ENCODE results near the gene WDR27. TPM values are rescaled to one million over a fixed set of nuclear protein-coding genes. Genes with fewer than 3 reads are reported as not detected.

The WDR27 gene
- total and polyA plus RNA-seq, 10 of the 15 experiments (the other 5 are each of a cell fraction or from before 2014, with no cell fraction given), result 1.9 to 33.2 (median 19.0) TPM

- TF ChIP-seq SPI1 (IDR thresholded peaks at IDR 0.05; ENCODE audit: borderline replicate concordance, insufficient read depth, low read depth, low read length) (no peak), SREBF1 (IDR thresholded peaks at IDR 0.05; ENCODE audit: low read length) (no peak), SIN3A (IDR thresholded peaks at IDR 0.05; ENCODE audit: low read depth, low read length) (no peak)
Observed at GRCh38 chr6:169536446-169537170, 165.2 kb downstream of the WDR27 start (continued).

DNA sequence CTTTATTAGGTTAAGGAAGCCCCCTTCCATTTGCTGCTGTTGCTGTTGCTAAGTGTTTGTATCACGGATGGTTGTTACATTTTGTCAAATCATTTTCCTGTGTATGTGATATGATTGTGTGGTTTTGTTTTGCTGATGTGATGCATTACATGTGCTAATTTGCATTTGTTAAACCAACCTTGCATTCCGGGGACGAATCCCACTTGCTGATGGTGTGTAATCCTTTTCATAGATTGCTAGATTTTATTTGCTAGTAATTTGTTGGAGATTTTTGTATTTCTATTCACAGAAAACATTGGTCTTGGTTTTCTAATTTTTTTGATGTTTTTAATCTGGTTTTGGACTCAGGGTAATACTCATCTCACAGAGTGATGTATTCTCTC is 167.8 kb downstream of the WDR27 start:
- no TSS peak for BruUV-seq (replicated peaks)
- RAD21 ChIA-PET (ENCODE audit: unreplicated experiment), result no interaction called here
- DNase-seq (ENCODE audit: low read depth, low spot score) (no peak), FAIRE-seq (no peak), ATAC-seq (no peak)
- Histone ChIP-seq H3K9ac (ENCODE audit: control insufficient read depth, insufficient read depth, low read length) (no peak overlapping the region), H3K36me3 (ENCODE audit: control insufficient read depth in 2 of 2, insufficient read depth in 2 of 2, low read length in 1 of 2) (no peaks in the 10 kb centered on the region), H3K79me2 (ENCODE audit: control insufficient read depth, insufficient read depth, low read length) (no peaks in the 10 kb centered on the region), H3K4me1 (ENCODE audit: control insufficient read depth, insufficient read depth, low read length) (no peaks in the 10 kb centered on the region), H2AFZ (ENCODE audit: control insufficient read depth, low read depth, low read length) (no peak overlapping the region), H3K4me2 (ENCODE audit: control insufficient read depth, insufficient read depth) (no peak overlapping the region), H4K20me1 (ENCODE audit: control insufficient read depth, insufficient read depth) (no peaks in the 10 kb centered on the region), H3K4me3 (no peak overlapping the region), H3K9me3 (replicated peaks; ENCODE audit: control insufficient read depth, insufficient read depth, low read length) (no peaks in the 10 kb centered on the region; the same call in 2 of the 3 replicates), H3K27me3 (replicated peaks in 1 of 2; ENCODE audit: control insufficient read depth in 2 of 2, insufficient read depth in 2 of 2, low read length in 1 of 2) (no peaks in the 10 kb centered on the region), H3K27ac (ENCODE audit: control insufficient read depth, insufficient read depth) (no peak overlapping the region)
- POLR2A ChIA-PET, result no interaction called here
- intact Hi-C loops (cut with micrococcal nuclease; ENCODE audit: unreplicated experiment), result no loop called here
- WGBS (ENCODE audit: insufficient coverage, insufficient replicate concordance, low lambda C conversion rate, missing lambda C conversion rate), result 42% methylated on average over 3 of the region's 3 CpGs
- TF ChIP-seq SPI1 (IDR thresholded peaks at IDR 0.05; ENCODE audit: borderline replicate concordance, insufficient read depth, low read depth, low read length) (no peak), SKIL (IDR thresholded peaks at IDR 0.05; ENCODE audit: low read depth, poor library complexity, severe bottlenecking) (no peak), SUPT20H (IDR thresholded peaks at IDR 0.05; ENCODE audit: borderline replicate concordance, control insufficient read depth, low read depth, low read length) (no peak), YBX1 (IDR thresholded peaks at IDR 0.05) (no peak), EGR1 (IDR thresholded peaks at IDR 0.05; ENCODE audit: borderline replicate concordance in 1 of 2, low read depth in 2 of 2, low read length in 2 of 2) (no peak), ATF2 (IDR thresholded peaks at IDR 0.05; ENCODE audit: low read length) (no peak), IRF5 (IDR thresholded peaks at IDR 0.05; ENCODE audit: borderline replicate concordance) (no peak), SMAD5 (IDR thresholded peaks at IDR 0.05; ENCODE audit: low read depth) (no peak), SMC3 (IDR thresholded peaks at IDR 0.05; ENCODE audit: borderline replicate concordance, low read length) (no peak), PML (IDR thresholded peaks at IDR 0.05; ENCODE audit: low read length) (no peak)
- TF ChIP-seq, protein P1, sequence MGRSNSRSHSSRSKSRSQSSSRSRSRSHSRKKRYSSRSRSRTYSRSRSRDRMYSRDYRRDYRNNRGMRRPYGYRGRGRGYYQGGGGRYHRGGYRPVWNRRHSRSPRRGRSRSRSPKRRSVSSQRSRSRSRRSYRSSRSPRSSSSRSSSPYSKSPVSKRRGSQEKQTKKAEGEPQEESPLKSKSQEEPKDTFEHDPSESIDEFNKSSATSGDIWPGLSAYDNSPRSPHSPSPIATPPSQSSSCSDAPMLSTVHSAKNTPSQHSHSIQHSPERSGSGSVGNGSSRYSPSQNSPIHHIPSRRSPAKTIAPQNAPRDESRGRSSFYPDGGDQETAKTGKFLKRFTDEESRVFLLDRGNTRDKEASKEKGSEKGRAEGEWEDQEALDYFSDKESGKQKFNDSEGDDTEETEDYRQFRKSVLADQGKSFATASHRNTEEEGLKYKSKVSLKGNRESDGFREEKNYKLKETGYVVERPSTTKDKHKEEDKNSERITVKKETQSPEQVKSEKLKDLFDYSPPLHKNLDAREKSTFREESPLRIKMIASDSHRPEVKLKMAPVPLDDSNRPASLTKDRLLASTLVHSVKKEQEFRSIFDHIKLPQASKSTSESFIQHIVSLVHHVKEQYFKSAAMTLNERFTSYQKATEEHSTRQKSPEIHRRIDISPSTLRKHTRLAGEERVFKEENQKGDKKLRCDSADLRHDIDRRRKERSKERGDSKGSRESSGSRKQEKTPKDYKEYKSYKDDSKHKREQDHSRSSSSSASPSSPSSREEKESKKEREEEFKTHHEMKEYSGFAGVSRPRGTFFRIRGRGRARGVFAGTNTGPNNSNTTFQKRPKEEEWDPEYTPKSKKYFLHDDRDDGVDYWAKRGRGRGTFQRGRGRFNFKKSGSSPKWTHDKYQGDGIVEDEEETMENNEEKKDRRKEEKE (IDR thresholded peaks at IDR 0.05), result no peak
- in situ Hi-C loops (cut with MboI), result no loop called here
- CTCF ChIA-PET, result interaction anchor here (0.9 kb wide), 1 partner anchor 29 kb away, joined by 3 read pairs; no protein-coding TSS in a partner anchor
- SMC1A ChIA-PET (ENCODE audit: uncharacterized antibody, unreplicated experiment), result no interaction called here
